Tibial artery (tissue), 4 donors: ENCODE measurements around the gene INAFM1.

Experiments
- DNase-seq, 2 donors: peaks; one replicate each; pipeline ENCODE4 v3.0.0-alpha.2; 2019
- H3K27ac ChIP-seq, 2 donors: fragments of 200-600 bp; sonication (generic) in 1 of 2; 1 replicate in 1 of 2; 2 replicates in 1 of 2; pipeline ENCODE4 v1.5.1; 2018 to 2019; ENCODE audit warnings: mild to moderate bottlenecking in 1 of 2
- H3K27me3 ChIP-seq, 2 donors: fragments of 200-600 bp; sonication (generic) in 1 of 2; one replicate each; pipeline versions ENCODE4 v1.5.1 to v1.6.0; 2016 to 2019
- H3K36me3 ChIP-seq, 3 donors: fragments of 200-600 bp; sonication (generic) in 2 of 3; one replicate each; pipeline ENCODE4 v1.5.1; 2016 to 2019; ENCODE audit warnings: mild to moderate bottlenecking in 2 of 3
- H3K4me1 ChIP-seq, 4 donors: fragments of 200-600 bp; sonication (generic) in 2 of 4; 1 replicate in 3 of 4; 2 replicates in 1 of 4; pipeline ENCODE4 v1.5.1; 2016 to 2019
- H3K4me3 ChIP-seq, 2 donors: fragments of 200-600 bp; sonication (generic) in 1 of 2; 1 replicate in 1 of 2; 2 replicates in 1 of 2; pipeline ENCODE4 v1.5.1; 2018 to 2019; ENCODE audit warnings: mild to moderate bottlenecking in 2 of 2
- H3K9me3 ChIP-seq, 3 donors: fragments of 200-600 bp; sonication (generic) in 1 of 3; one replicate each; pipeline ENCODE4 v1.5.1; 2016 to 2019
- intact Hi-C: fragments of 100-400 bp; cut with DNase I; formaldehyde crosslinking; loops from one replicate; pipeline ENCODE4 v1.15.0; 2023; ENCODE audit warnings: low total_unique reads
- TF ChIP-seq, protein P1 (sequence below), 2 experiments: fragments of 200-600 bp in 1 of 2; fragments of 450-650 bp in 1 of 2; IDR thresholded peaks; one replicate each; pipeline ENCODE4 v1.5.1; 2017 to 2019; ENCODE audit warnings: antibody characterized with exemption in 2 of 2, mild to moderate bottlenecking in 1 of 2, moderate library complexity in 1 of 2

INAFM1 gene

DNA sequence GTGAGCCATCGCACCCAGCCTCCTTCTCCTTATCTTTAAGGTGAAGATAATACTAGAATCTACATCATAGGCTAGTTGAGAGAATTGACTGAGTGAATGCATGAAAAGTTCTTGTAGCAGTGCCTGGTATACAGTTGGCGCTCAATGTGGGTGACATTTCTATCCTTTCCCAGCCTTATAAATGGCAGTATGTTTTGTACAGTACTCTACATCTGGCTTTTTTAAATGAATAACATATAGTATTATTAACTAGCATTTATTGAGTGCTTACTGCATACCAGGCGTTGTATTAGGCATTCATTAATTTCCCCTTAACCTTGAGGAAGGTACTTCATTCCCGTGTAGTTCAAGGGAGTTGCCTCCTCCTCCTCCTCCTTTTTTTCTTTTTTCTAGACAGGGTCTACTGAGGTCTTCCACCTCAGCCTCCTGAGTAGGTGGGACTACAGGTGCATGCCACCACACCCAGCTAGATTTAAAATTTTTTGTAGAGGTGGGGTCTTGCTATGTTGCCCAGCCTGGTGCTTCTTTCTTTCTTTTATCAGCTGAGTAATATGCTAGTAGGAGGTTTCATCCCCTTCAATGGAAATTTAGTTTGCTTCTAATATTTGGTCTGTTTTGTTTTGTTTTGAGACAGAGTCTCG is 37.8 kb downstream of the INAFM1 start:
- H3K27me3 ChIP-seq = no peaks in the 10 kb centered on the region
- no peaks in the 10 kb centered on the region for H3K9me3 ChIP-seq
- peak overlapping the region in 1 of 2 donors; percentile 17 for H3K4me3 ChIP-seq
- TF ChIP-seq, protein P1, sequence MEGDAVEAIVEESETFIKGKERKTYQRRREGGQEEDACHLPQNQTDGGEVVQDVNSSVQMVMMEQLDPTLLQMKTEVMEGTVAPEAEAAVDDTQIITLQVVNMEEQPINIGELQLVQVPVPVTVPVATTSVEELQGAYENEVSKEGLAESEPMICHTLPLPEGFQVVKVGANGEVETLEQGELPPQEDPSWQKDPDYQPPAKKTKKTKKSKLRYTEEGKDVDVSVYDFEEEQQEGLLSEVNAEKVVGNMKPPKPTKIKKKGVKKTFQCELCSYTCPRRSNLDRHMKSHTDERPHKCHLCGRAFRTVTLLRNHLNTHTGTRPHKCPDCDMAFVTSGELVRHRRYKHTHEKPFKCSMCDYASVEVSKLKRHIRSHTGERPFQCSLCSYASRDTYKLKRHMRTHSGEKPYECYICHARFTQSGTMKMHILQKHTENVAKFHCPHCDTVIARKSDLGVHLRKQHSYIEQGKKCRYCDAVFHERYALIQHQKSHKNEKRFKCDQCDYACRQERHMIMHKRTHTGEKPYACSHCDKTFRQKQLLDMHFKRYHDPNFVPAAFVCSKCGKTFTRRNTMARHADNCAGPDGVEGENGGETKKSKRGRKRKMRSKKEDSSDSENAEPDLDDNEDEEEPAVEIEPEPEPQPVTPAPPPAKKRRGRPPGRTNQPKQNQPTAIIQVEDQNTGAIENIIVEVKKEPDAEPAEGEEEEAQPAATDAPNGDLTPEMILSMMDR (IDR thresholded peaks at IDR 0.05) = no peak
- no peaks in the 10 kb centered on the region for H3K36me3 ChIP-seq
- peaks cover 0 to 28% (median 11%) of the 10 kb centered on the region in 4 donors for H3K4me1 ChIP-seq
- DNase-seq = no peak
- intact Hi-C loops = no loop called here
- no peak overlapping the region for H3K27ac ChIP-seq

DNA sequence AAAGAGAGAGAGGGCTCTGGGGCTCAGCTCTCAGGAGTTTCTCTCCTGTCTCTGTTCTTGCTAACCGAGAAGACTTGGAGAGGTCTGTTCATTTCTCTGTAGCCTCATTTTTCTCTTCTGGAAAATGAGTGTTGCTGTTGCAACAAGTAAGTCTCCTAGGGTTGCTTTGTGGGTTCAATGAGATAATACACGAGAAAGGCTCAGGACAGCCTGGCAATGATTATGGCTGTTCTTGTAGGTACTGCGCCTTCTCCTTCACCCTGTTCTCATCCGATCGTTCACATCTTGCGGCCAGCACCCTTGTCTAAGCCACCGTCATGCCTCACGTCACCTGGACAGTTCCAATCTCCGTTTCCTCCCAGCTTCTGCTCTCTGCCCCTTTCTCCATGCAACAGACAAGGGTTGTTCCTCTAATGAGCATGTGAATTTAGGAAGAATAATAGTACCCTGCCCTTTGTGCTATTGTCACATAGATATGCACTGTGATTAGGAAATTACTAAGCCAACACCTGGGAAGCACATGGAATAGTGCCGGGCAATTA is 39.1 kb downstream of the INAFM1 start:
- Histone ChIP-seq H3K4me1 (peaks cover 0 to 20% (median 6%) of the 10 kb centered on the region in 4 donors), H3K27ac (no peak overlapping the region), H3K9me3 (no peaks in the 10 kb centered on the region), H3K36me3 (no peaks in the 10 kb centered on the region), H3K27me3 (no peaks in the 10 kb centered on the region), H3K4me3 (no peak overlapping the region)
- no peak for DNase-seq
- TF ChIP-seq, protein P1 (IDR thresholded peaks at IDR 0.05) = no peak
- intact Hi-C loops = no loop called here

DNA sequence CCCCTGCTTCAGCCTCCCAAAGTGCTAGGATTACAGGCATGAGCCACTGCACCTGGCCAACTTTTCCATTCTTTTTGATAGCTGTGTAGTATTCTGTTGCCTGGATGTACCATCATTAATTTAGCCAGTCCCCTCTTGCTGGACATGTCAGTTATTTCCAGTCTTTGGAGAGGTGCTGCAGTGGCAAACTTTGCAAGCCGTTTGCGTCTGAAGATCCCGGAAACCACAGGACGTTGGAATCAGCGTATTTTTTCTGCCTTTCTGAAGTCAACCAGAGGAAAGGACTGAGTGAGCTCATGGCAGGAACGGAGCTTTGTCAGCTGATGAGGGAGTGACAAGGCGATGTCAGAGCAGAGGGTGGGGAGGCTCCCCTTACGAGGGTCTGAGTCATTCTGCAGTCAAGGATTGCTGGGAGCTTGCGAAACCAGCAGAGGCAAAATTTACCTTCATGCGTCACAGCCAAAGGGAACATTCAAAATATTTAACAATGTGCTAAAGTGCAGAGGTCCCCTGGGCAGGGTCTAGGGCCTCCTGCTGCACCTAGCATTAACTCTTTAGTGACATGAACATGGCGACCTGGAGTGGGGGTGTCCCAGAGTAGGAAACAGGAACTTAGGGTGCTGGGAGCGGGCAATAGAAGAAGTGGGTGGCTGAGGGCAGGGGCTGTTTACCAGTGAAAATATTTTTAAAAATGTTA is 40.6 kb downstream of the INAFM1 start:
- Histone ChIP-seq H3K9me3 (no peaks in the 10 kb centered on the region), H3K4me3 (no peak overlapping the region), H3K27ac (peak overlapping the region; percentile 21 to 50), H3K4me1 (peaks cover 0 to 7% (median 2%) of the 10 kb centered on the region in 4 donors), H3K36me3 (peaks cover 0 to 3% (median 0%) of the 10 kb centered on the region in 3 donors), H3K27me3 (peaks cover 0 to 6% of the 10 kb centered on the region in 2 donors)
- TF ChIP-seq, protein P1 (IDR thresholded peaks at IDR 0.05) = no peak
- peak; percentile 81 to 91 for DNase-seq
- intact Hi-C loops = no loop called here

DNA sequence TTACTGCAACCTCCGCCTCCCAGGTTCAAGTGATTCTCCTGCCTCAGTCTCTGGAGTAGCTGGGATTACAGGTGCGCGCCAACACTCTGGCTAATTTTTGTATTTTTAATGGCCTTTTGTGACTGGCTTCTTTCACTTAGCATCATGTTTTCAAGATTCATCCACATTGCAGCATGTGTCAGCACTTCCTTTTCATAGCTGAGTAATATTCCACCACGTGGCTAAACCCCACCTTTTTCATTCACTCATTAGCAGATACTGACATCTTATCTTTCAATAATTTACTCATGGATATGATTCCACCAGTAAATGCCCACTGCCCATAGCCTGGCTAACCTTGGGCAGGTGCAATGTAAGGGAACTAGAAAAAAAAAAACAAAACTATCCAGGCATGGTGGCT is 41.8 kb downstream of the INAFM1 start:
- no peaks in the 10 kb centered on the region for H3K9me3 ChIP-seq
- no peak for DNase-seq
- peaks cover 0 to 13% (median 0%) of the 10 kb centered on the region in 3 donors for H3K36me3 ChIP-seq
- H3K27ac ChIP-seq = no peak overlapping the region
- intact Hi-C loops = no loop called here
- peaks cover 0 to 10% of the 10 kb centered on the region in 2 donors for H3K27me3 ChIP-seq
- TF ChIP-seq, protein P1 (IDR thresholded peaks at IDR 0.05) = no peak
- H3K4me3 ChIP-seq = no peak overlapping the region
- peaks cover 0 to 7% (median 2%) of the 10 kb centered on the region in 4 donors for H3K4me1 ChIP-seq

DNA sequence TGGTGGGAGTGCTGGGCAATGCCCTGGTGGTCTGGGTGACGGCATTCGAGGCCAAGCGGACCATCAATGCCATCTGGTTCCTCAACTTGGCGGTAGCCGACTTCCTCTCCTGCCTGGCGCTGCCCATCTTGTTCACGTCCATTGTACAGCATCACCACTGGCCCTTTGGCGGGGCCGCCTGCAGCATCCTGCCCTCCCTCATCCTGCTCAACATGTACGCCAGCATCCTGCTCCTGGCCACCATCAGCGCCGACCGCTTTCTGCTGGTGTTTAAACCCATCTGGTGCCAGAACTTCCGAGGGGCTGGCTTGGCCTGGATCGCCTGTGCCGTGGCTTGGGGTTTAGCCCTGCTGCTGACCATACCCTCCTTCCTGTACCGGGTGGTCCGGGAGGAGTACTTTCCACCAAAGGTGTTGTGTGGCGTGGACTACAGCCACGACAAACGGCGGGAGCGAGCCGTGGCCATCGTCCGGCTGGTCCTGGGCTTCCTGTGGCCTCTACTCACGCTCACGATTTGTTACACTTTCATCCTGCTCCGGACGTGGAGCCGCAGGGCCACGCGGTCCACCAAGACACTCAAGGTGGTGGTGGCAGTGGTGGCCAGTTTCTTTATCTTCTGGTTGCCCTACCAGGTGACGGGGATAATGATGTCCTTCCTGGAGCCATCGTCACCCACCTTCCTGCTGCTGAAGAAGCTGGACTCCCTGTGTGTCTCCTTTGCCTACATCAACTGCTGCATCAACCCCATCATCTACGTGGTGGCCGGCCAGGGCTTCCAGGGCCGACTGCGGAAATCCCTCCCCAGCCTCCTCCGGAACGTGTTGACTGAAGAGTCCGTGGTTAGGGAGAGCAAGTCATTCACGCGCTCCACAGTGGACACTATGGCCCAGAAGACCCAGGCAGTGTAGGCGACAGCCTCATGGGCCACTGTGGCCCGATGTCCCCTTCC is 45.5 kb downstream of the INAFM1 start:
- Histone ChIP-seq H3K27me3 (peaks cover 0 to 28% of the 10 kb centered on the region in 2 donors), H3K4me3 (no peak overlapping the region), H3K27ac (no peak overlapping the region), H3K4me1 (peaks cover 0 to 7% (median 2%) of the 10 kb centered on the region in 4 donors), H3K36me3 (peaks cover 0 to 15% (median 0%) of the 10 kb centered on the region in 3 donors), H3K9me3 (no peaks in the 10 kb centered on the region)
- DNase-seq = no peak
- intact Hi-C loops = no loop called here
- TF ChIP-seq, protein P1 (IDR thresholded peaks at IDR 0.05) = no peak
